Ishikawa (cell line): ENCODE measurements around the gene RALGPS1.

Experiments used
- CEBPB ChIP-seq: IDR thresholded peaks from 2 replicates; pipeline ENCODE4 v1.6.1; 2012
- CREB1 ChIP-seq: IDR thresholded peaks from 2 replicates; pipeline ENCODE4 v1.6.1; 2012; ENCODE audit warnings: low read depth
- EGR1 ChIP-seq: IDR thresholded peaks from 2 replicates; pipeline ENCODE4 v1.6.1; 2012
- EP300 ChIP-seq: IDR thresholded peaks from 2 replicates; pipeline ENCODE4 v1.6.1; 2012; ENCODE audit warnings: borderline replicate concordance
- FOXM1 ChIP-seq: IDR thresholded peaks from 2 replicates; pipeline ENCODE4 v1.6.1; 2012; ENCODE audit warnings: low read depth, borderline replicate concordance
- MAX ChIP-seq: IDR thresholded peaks from 2 replicates; pipeline ENCODE4 v1.6.1; 2012
- NFIC ChIP-seq: IDR thresholded peaks from 2 replicates; pipeline ENCODE4 v1.6.1; 2012
- RAD21 ChIP-seq: IDR thresholded peaks from 2 replicates; pipeline ENCODE4 v1.6.1; 2012; ENCODE audit warnings: low read depth
- REST ChIP-seq: IDR thresholded peaks from 2 replicates; pipeline ENCODE4 v1.6.1; 2012; ENCODE audit warnings: low read depth, mild to moderate bottlenecking
- TAF1 ChIP-seq: IDR thresholded peaks from 2 replicates; pipeline ENCODE4 v1.6.1; 2012; ENCODE audit warnings: low read depth, mild to moderate bottlenecking
- TCF12 ChIP-seq: IDR thresholded peaks from 2 replicates; pipeline ENCODE4 v1.6.1; 2012; ENCODE audit warnings: low read depth
- TEAD4 ChIP-seq: IDR thresholded peaks from 2 replicates; pipeline ENCODE4 v1.6.1; 2012
- USF1 ChIP-seq: IDR thresholded peaks from 2 replicates; pipeline ENCODE4 v1.6.1; 2012
- YY1 ChIP-seq: IDR thresholded peaks from 2 replicates; pipeline ENCODE4 v1.6.1; 2012; ENCODE audit warnings: low read depth
- ZBTB7A ChIP-seq: IDR thresholded peaks from 2 replicates; pipeline ENCODE4 v1.6.1; 2012; ENCODE audit warnings: low read depth

RALGPS1 gene

GRCh38 chr9:127051881-127052595 is 137.5 kb downstream of the RALGPS1 start:
- no peak for TF ChIP-seq RAD21
- TF ChIP-seq NFIC, result no peak
- no peak for TF ChIP-seq TAF1
- no peak for TF ChIP-seq YY1
- TF ChIP-seq EP300, result no peak
- no peak for TF ChIP-seq REST

- TF ChIP-seq CEBPB (no peak), USF1 (no peak), YY1 (no peak), MAX (no peak), EP300 (no peak), FOXM1 (no peak), TAF1 (no peak), REST (no peak), NFIC (no peak), ZBTB7A (no peak), TEAD4 (no peak)
Observed at GRCh38 chr9:127053057-127053821, 138.7 kb downstream of the RALGPS1 start.

- no peak for TF ChIP-seq TCF12
- TF ChIP-seq TEAD4, result no peak
- TF ChIP-seq FOXM1, result no peak
- TF ChIP-seq ZBTB7A, result no peak
- no peak for TF ChIP-seq CEBPB
- no peak for TF ChIP-seq EP300
- no peak for TF ChIP-seq EGR1
- no peak for TF ChIP-seq NFIC
- TF ChIP-seq MAX, result no peak
Observed at GRCh38 chr9:127053960-127054359, 139.4 kb downstream of the RALGPS1 start.

GRCh38 chr9:127055745-127056402 is 141.3 kb downstream of the RALGPS1 start:
- TF ChIP-seq TCF12 (no peak), CREB1 (no peak)

- TF ChIP-seq CEBPB (no peak), EP300 (no peak), FOXM1 (no peak), MAX (no peak), CREB1 (no peak), EGR1 (no peak), TCF12 (no peak), YY1 (no peak), NFIC (no peak), TEAD4 (no peak), TAF1 (no peak), ZBTB7A (no peak), USF1 (no peak), RAD21 (no peak), REST (no peak)
Observed at GRCh38 chr9:127056446-127056845, 141.9 kb downstream of the RALGPS1 start.
